H9 (cell line): ENCODE results near the gene BOLA3. TPM values are rescaled to one million over a fixed set of nuclear protein-coding genes. Genes with fewer than 3 reads are reported as not detected.

Experiments
- DNase-seq: peaks from one replicate; pipeline ENCODE4 v3.0.0-alpha.2; 2017
- H2AFZ ChIP-seq: one replicate; pipeline ENCODE4 v1.6.1; 2013; ENCODE audit warnings: mild to moderate bottlenecking, low read length, control low read depth, moderate library complexity
- H2AK5ac ChIP-seq: 2 replicates; pipeline ENCODE4 v1.6.1; 2013; ENCODE audit warnings: low read length, control low read depth, mixed read lengths; ENCODE audit not compliant: insufficient read length
- H2BK120ac ChIP-seq: one replicate; pipeline ENCODE4 v1.6.1; 2013; ENCODE audit warnings: low read depth, mild to moderate bottlenecking, low read length, control low read depth, inconsistent platforms; ENCODE audit not compliant: poor library complexity, severe bottlenecking
- H2BK12ac ChIP-seq: 2 replicates; pipeline ENCODE4 v1.6.1; 2013; ENCODE audit warnings: low read length, control low read depth, mixed read lengths, low read depth; ENCODE audit not compliant: insufficient read length
- H2BK15ac ChIP-seq: 2 replicates; pipeline ENCODE4 v1.6.1; 2013; ENCODE audit warnings: low read depth, low read length, control low read depth
- H2BK20ac ChIP-seq: one replicate; pipeline ENCODE4 v1.6.1; 2013; ENCODE audit warnings: low read depth, mild to moderate bottlenecking, low read length, control low read depth, inconsistent platforms; ENCODE audit not compliant: poor library complexity, severe bottlenecking
- H2BK5ac ChIP-seq: 2 replicates; pipeline ENCODE4 v1.6.1; 2013; ENCODE audit warnings: low read length, control low read depth, mixed read lengths; ENCODE audit not compliant: insufficient read length
- H3K14ac ChIP-seq: 2 replicates; pipeline ENCODE4 v1.6.1; 2013; ENCODE audit warnings: low read length, control low read depth; ENCODE audit not compliant: insufficient read depth
- H3K18ac ChIP-seq: 2 replicates; pipeline ENCODE4 v1.6.1; 2013; ENCODE audit warnings: low read depth, mild to moderate bottlenecking, mixed read lengths, low read length, control low read depth; ENCODE audit not compliant: insufficient read length
- H3K23ac ChIP-seq: 2 replicates; pipeline ENCODE4 v1.6.1; 2013; ENCODE audit warnings: low read length, control low read depth, mixed read lengths, low read depth; ENCODE audit not compliant: insufficient read length
- H3K23me2 ChIP-seq: 2 replicates; pipeline ENCODE4 v1.6.1; 2013; ENCODE audit warnings: low read depth, mild to moderate bottlenecking, mixed read lengths, low read length, control low read depth; ENCODE audit not compliant: insufficient read length, poor library complexity, severe bottlenecking
- H3K27ac ChIP-seq: 2 replicates; pipeline ENCODE4 v1.5.1; 2013; ENCODE audit warnings: low read length, control low read depth, mixed read lengths, low read depth; ENCODE audit not compliant: insufficient read length
- H3K27me3 ChIP-seq: 2 replicates; pipeline ENCODE4 v1.6.1; 2013; ENCODE audit warnings: low read length, control low read depth, inconsistent platforms; ENCODE audit not compliant: insufficient read depth
- H3K4ac ChIP-seq: 2 replicates; pipeline ENCODE4 v1.6.1; 2013; ENCODE audit warnings: low read depth, mild to moderate bottlenecking, control low read depth, inconsistent platforms, low read length, moderate library complexity
- H3K4me1 ChIP-seq: 2 replicates; pipeline ENCODE4 v1.6.1; 2013; ENCODE audit warnings: low read length, control low read depth, inconsistent platforms; ENCODE audit not compliant: insufficient read depth
- H3K4me2 ChIP-seq: 2 replicates; pipeline ENCODE4 v1.6.1; 2013; ENCODE audit warnings: low read length, control low read depth, mixed read lengths; ENCODE audit not compliant: insufficient read length, insufficient read depth
- H3K56ac ChIP-seq: 2 replicates; pipeline ENCODE4 v1.6.1; 2013; ENCODE audit warnings: low read depth, mild to moderate bottlenecking, mixed read lengths, low read length, control low read depth; ENCODE audit not compliant: insufficient read length
- H3K79me1 ChIP-seq: 2 replicates; pipeline ENCODE4 v1.6.1; 2013; ENCODE audit warnings: low read depth, mild to moderate bottlenecking, moderate library complexity, low read length, control low read depth, inconsistent platforms; ENCODE audit not compliant: insufficient read depth, poor library complexity, severe bottlenecking
- H3K79me2 ChIP-seq: 2 replicates; pipeline ENCODE4 v1.6.1; 2013; ENCODE audit warnings: low read length, control low read depth, inconsistent platforms; ENCODE audit not compliant: insufficient read depth
- H3K9ac ChIP-seq: 2 replicates; pipeline ENCODE4 v1.6.1; 2013; ENCODE audit warnings: low read length, control low read depth, mixed read lengths; ENCODE audit not compliant: insufficient read length; ENCODE audit errors: extremely low read depth
- H3K9me3 ChIP-seq: one replicate; pipeline ENCODE4 v1.6.1; 2013; ENCODE audit warnings: low read depth, low read length, inconsistent platforms; ENCODE audit not compliant: control insufficient read depth
- H3T11ph ChIP-seq: one replicate; pipeline ENCODE4 v1.6.1; 2013; ENCODE audit warnings: mild to moderate bottlenecking, low read length, control low read depth, inconsistent platforms
- H4K20me1 ChIP-seq: one replicate; pipeline ENCODE4 v1.6.1; 2013; ENCODE audit not compliant: control insufficient read depth, insufficient read length, insufficient read depth
- H4K5ac ChIP-seq: 2 replicates; pipeline ENCODE4 v1.6.1; 2013; ENCODE audit warnings: low read depth, mild to moderate bottlenecking, mixed read lengths, low read length, control low read depth; ENCODE audit not compliant: insufficient read length
- H4K8ac ChIP-seq: replicated peaks from 2 replicates; pipeline ENCODE4 v1.6.1; 2013; ENCODE audit warnings: low read length, control low read depth, mixed read lengths, low read depth; ENCODE audit not compliant: insufficient read length
- H4K91ac ChIP-seq: 2 replicates; pipeline ENCODE4 v1.6.1; 2013; ENCODE audit warnings: low read depth, mild to moderate bottlenecking, moderate library complexity, mixed read lengths, low read length, control low read depth; ENCODE audit not compliant: insufficient read length
- H3K27ac Mint-ChIP-seq, 3 experiments: 2 replicates in 2 of 3; 3 replicates in 1 of 3; pipeline ENCODE4 v1.8.0; 2020 to 2021; ENCODE audit warnings: mixed read lengths in 3 of 3, mild to moderate bottlenecking in 1 of 3, moderate library complexity in 1 of 3
- H3K27me3 Mint-ChIP-seq: 2 replicates; pipeline ENCODE4 v1.8.0; 2021; ENCODE audit warnings: low read depth, mild to moderate bottlenecking, moderate library complexity, mixed read lengths
- H3K36me3 Mint-ChIP-seq, 3 experiments: 2 replicates in 2 of 3; 3 replicates in 1 of 3; pipeline ENCODE4 v1.8.0; 2020 to 2021; ENCODE audit warnings: low read depth in 3 of 3, mixed read lengths in 3 of 3; ENCODE audit not compliant: insufficient read depth in 1 of 3
- H3K4me1 Mint-ChIP-seq, 2 experiments: 2 replicates each; pipeline ENCODE4 v1.8.0; 2020; ENCODE audit warnings: mixed read lengths in 2 of 2
- H3K4me3 Mint-ChIP-seq, 2 experiments: 2 replicates in 1 of 2; 3 replicates in 1 of 2; pipeline ENCODE4 v1.8.0; 2020 to 2021; ENCODE audit warnings: mild to moderate bottlenecking in 2 of 2, mixed read lengths in 2 of 2, moderate library complexity in 1 of 2
- H3K9me3 Mint-ChIP-seq, 2 experiments: 2 replicates in 1 of 2; 3 replicates in 1 of 2; pipeline ENCODE4 v1.8.0; 2020; ENCODE audit warnings: mild to moderate bottlenecking in 2 of 2, mixed read lengths in 2 of 2, moderate library complexity in 1 of 2
- CTCF ChIP-seq: fragments of 200-600 bp; sonication (generic); conservative IDR thresholded peaks from 3 replicates; pipeline ENCODE4 v1.8.0; 2021; ENCODE audit warnings: antibody characterized with exemption, mild to moderate bottlenecking
- WGBS: extraction: QIAGEN DNeasy Blood & Tissue Kit; methylation state at CpG from one replicate; pipeline ENCODE4 v1.1.7; 2013; ENCODE audit warnings: missing lambda C conversion rate, low lambda C conversion rate, mixed read lengths; ENCODE audit not compliant: insufficient read length; ENCODE audit errors: extremely low coverage; 5-methylcytosine and 5-hydroxymethylcytosine counted together
- total RNA-seq: library from RNA; stranded (reverse); gene quantifications from 2 replicates; pipeline ENCODE4 v1.2.1, GENCODE V29; 2021

BOLA3 gene
- total RNA-seq, 1 experiment from 2014 or later, result 45.0 TPM

DNA sequence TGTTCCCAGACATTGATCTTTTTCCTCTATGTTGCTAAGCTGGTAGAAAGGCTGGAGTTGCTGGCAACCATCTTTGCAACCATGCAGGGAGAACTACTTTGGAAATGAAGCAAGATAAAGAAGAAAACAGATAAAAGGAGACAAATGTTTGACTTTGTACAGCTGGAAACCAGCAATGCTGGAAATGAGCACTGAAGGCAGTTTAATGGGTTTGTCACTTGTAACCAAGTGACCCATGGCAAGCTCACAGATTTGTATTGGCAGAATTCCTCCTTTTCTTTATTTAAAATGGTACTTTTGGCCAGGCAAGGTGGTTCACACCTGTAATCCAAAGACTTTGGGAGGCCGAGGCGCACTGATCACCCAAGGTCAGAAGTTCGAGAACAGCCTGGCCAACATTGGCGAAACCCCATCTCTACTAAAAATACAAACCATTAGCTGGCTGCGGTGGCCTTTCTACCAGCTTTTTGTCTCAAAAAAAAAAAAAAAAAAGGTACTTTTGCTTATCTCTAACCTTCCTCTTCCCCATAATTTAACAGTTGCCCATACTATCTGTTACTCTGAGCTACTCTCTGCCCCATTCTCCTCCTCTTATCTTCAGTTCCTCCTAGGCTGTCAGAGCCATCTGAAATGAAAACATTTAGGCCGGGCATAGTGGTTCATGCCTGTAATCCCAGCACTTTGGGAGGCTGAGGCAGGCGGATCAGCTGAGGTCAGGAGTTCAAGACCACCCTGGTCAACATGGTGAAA, 2.0 kb upstream of the BOLA3 start:
- TF ChIP-seq CTCF, result no peak
- H4K20me1 ChIP-seq, result no peaks in the 10 kb centered on the region
- H4K8ac ChIP-seq, result no peak overlapping the region
- no peak overlapping the region for H3T11ph ChIP-seq
- Mint-ChIP-seq H3K9me3 (no peaks in the 10 kb centered on the region), H3K36me3 (peaks cover 0 to 22% (median 20%) of the 10 kb centered on the region in 3 experiments; a peak in 6 of 7 replicates), H3K4me3 (peak overlapping the region; percentile 5 to 51; a peak in 4 of 5 replicates), H3K4me1 (peaks cover 3 to 7% of the 10 kb centered on the region in 2 experiments; a peak in 2 of 4 replicates), H3K27ac (no peak overlapping the region), H3K27me3 (no peaks in the 10 kb centered on the region)
- no peak overlapping the region for H2BK12ac ChIP-seq
- H3K23me2 ChIP-seq, result peaks cover 13% of the 10 kb centered on the region
- H3K23ac ChIP-seq, result no peak overlapping the region
- H3K4ac ChIP-seq, result no peak overlapping the region
- peak overlapping the region; percentile 58 for H3K4me2 ChIP-seq
- H3K79me2 ChIP-seq, result no peaks in the 10 kb centered on the region
- H3K14ac ChIP-seq, result no peak overlapping the region
- H3K9me3 ChIP-seq, result no peaks in the 10 kb centered on the region
- no peaks in the 10 kb centered on the region for H3K27me3 ChIP-seq
- no peaks in the 10 kb centered on the region for H3K79me1 ChIP-seq
- DNase-seq, result no peak
- H2AFZ ChIP-seq, result no peak overlapping the region
- H2BK15ac ChIP-seq, result no peak overlapping the region
- H4K5ac ChIP-seq, result no peak overlapping the region
- H3K9ac ChIP-seq, result no peak overlapping the region
- H3K27ac ChIP-seq, result no peak overlapping the region
- no peak overlapping the region for H3K56ac ChIP-seq
- H2BK120ac ChIP-seq, result no peak overlapping the region
- WGBS, result no CpG with 5 or more reads among the region's 7 CpGs
- H3K18ac ChIP-seq, result no peak overlapping the region
- no peaks in the 10 kb centered on the region for H3K4me1 ChIP-seq
- H2AK5ac ChIP-seq, result no peak overlapping the region
- no peak overlapping the region for H2BK20ac ChIP-seq
- no peak overlapping the region for H4K91ac ChIP-seq
- no peak overlapping the region for H2BK5ac ChIP-seq
